Skeletal muscle tissue (tissue), 4 donors: ENCODE measurements around the gene ANLN. TPM values are rescaled to one million over a fixed set of nuclear protein-coding genes. Genes with fewer than 3 reads are reported as not detected.
"Not testable (repeated sequence)": the region's sequence is repeated elsewhere in the genome, so short reads cannot be mapped to it uniquely, and the experiment has no call there.

Experiments used
- H3K27ac ChIP-seq: one replicate; pipeline ENCODE4 v1.7.0; 2013; ENCODE audit warnings: mild to moderate bottlenecking, low read depth, low read length, inconsistent platforms
- H3K27me3 ChIP-seq, 3 donors: one replicate each; pipeline ENCODE4 v1.7.0; 2013; ENCODE audit warnings: low read length in 3 of 3; ENCODE audit not compliant: control insufficient read depth in 3 of 3, insufficient read depth in 3 of 3
- H3K36me3 ChIP-seq, 3 donors: one replicate each; pipeline ENCODE4 v1.7.0; 2013; ENCODE audit warnings: low read length in 3 of 3; ENCODE audit not compliant: control insufficient read depth in 3 of 3, insufficient read depth in 3 of 3
- H3K4me1 ChIP-seq, 3 donors: one replicate each; pipeline ENCODE4 v1.7.0; 2013; ENCODE audit warnings: low read length in 3 of 3, mild to moderate bottlenecking in 3 of 3; ENCODE audit not compliant: control insufficient read depth in 3 of 3, insufficient read depth in 3 of 3
- H3K4me3 ChIP-seq, 3 donors: one replicate each; pipeline ENCODE4 v1.7.0; 2013; ENCODE audit warnings: low read length in 3 of 3
- H3K9ac ChIP-seq, 3 donors: one replicate each; pipeline ENCODE4 v1.7.0; 2013; ENCODE audit warnings: low read length in 3 of 3, mild to moderate bottlenecking in 3 of 3, moderate library complexity in 2 of 3, low read depth in 1 of 3
- H3K9me3 ChIP-seq, 3 donors: one replicate each; pipeline ENCODE4 v1.7.0; 2013; ENCODE audit warnings: low read length in 3 of 3; ENCODE audit not compliant: control insufficient read depth in 3 of 3
- total RNA-seq: library from RNA; depleted of rRNA; stranded (reverse); fragments of >200 nt; gene quantifications from one replicate; pipeline ENCODE4 v1.2.3, GENCODE V29; 2014
- donor health status: Osteomylitis.

Gene ANLN
- total RNA-seq, 1 donor from 2014 or later = 9.9 TPM

GRCh38 chr7:36459236-36459960, 69.7 kb downstream of the ANLN start:
- Histone ChIP-seq H3K27me3 (no peaks in the 10 kb centered on the region), H3K36me3 (no peaks in the 10 kb centered on the region), H3K27ac (no peak overlapping the region), H3K4me3 (no peak overlapping the region), H3K4me1 (no peaks in the 10 kb centered on the region), H3K9me3 (no peaks in the 10 kb centered on the region), H3K9ac (no peak overlapping the region)

- Histone ChIP-seq H3K4me3 (no peak overlapping the region), H3K27me3 (no peaks in the 10 kb centered on the region), H3K9me3 (no peaks in the 10 kb centered on the region), H3K36me3 (no peaks in the 10 kb centered on the region), H3K9ac (no peak overlapping the region), H3K4me1 (no peaks in the 10 kb centered on the region), H3K27ac (no peak overlapping the region)
Observed at GRCh38 chr7:36460811-36461429, 71.3 kb downstream of the ANLN start.

GRCh38 chr7:36462551-36463137, 73.0 kb downstream of the ANLN start:
- Histone ChIP-seq H3K27ac (no peak overlapping the region), H3K27me3 (no peaks in the 10 kb centered on the region), H3K4me1 (no peaks in the 10 kb centered on the region), H3K9ac (no peak overlapping the region), H3K36me3 (no peaks in the 10 kb centered on the region), H3K9me3 (no peaks in the 10 kb centered on the region), H3K4me3 (no peak overlapping the region)

DNA sequence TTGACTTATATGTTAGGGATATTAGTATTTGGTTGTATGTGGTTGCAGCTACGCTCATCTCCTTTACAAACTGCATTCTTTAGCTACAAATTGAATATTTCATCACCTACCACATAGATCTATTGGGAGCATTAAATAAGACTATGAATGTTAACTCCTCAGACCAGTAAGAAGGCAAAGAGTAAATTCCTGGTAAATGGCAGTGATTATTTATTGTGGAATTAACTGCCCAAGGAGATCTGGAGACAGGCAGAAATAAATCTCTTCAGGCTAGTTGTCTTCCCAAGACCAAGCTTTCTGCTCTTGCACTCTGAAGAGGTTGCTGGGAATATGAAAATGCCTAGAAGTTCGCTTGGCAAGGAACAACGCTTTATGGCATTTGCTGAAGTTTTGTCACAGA, 74.6 kb downstream of the ANLN start:
- Histone ChIP-seq H3K9me3 (no peaks in the 10 kb centered on the region), H3K4me1 (no peaks in the 10 kb centered on the region), H3K27ac (no peak overlapping the region), H3K4me3 (no peak overlapping the region), H3K9ac (no peak overlapping the region), H3K27me3 (no peaks in the 10 kb centered on the region), H3K36me3 (no peaks in the 10 kb centered on the region)

- not testable (repeated sequence) for H3K27ac ChIP-seq, H3K9me3 ChIP-seq, H3K4me3 ChIP-seq, H3K9ac ChIP-seq, H3K36me3 ChIP-seq, H3K4me1 ChIP-seq, H3K27me3 ChIP-seq
Observed at GRCh38 chr7:36466001-36466400, 76.3 kb downstream of the ANLN start.

DNA sequence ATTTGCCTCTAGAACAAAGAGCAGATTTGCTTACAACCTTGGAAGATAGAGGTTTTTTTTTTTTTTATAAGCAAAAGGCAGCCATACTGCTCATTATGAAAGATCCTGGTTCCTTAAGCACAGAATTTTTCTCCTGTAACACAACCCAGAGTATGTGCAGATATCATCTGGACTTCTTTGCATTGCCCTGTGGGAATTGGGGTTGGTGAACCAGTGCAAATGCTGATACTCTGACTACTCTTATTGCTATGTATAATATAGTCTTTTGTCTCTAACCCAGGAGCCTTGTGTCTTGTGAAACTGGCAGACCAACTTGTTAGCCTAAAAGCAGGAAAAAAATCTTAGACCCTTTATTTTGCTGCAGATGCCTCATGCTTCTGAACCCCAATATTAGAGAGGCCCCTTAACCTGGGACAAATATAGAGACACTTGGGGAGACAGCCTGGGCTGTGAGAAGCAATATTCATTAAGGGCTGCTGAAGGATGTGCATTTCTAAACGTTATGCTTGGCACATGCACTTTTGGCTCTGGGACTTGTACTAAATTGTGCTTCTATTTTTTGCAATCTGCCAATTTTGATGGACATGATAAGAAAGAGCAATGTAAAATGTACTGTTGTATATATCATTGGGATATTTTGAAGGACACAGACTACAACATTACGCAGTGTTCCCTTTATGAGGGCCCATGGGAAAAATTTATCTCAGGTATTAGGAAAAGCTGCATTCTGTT, 78.9 kb downstream of the ANLN start:
- no peaks in the 10 kb centered on the region for H3K27me3 ChIP-seq
- H3K4me1 ChIP-seq = no peaks in the 10 kb centered on the region
- no peak overlapping the region for H3K4me3 ChIP-seq
- no peak overlapping the region for H3K27ac ChIP-seq
- H3K9me3 ChIP-seq = no peaks in the 10 kb centered on the region
- no peak overlapping the region for H3K9ac ChIP-seq
- H3K36me3 ChIP-seq = no peaks in the 10 kb centered on the region

DNA sequence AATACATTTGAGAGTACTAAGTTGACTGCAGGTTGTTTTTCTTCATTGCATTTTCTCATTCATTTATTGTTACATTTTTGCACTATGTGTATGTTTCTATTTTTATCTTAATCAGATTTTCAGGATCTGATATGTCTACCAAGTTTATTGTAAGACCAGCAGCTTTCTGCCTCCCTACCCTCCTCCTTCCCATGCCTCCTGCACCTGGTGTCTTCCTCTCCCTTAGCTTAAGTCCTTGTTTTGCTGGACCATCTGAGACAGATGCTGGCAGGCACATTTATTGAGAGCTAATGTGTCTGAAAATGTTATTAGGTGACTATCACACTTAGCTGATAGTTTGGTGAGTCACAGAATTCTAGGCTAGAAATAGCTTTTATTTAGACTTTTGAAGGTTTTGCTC, 79.6 kb downstream of the ANLN start:
- Histone ChIP-seq H3K4me1 (no peaks in the 10 kb centered on the region), H3K27ac (no peak overlapping the region), H3K36me3 (no peaks in the 10 kb centered on the region), H3K27me3 (no peaks in the 10 kb centered on the region), H3K9me3 (no peaks in the 10 kb centered on the region), H3K9ac (no peak overlapping the region), H3K4me3 (no peak overlapping the region)

- H3K4me3 ChIP-seq = no peak overlapping the region
- H3K4me1 ChIP-seq = no peaks in the 10 kb centered on the region
- no peak overlapping the region for H3K9ac ChIP-seq
- H3K9me3 ChIP-seq = no peaks in the 10 kb centered on the region
- H3K27ac ChIP-seq = no peak overlapping the region
- H3K27me3 ChIP-seq = no peaks in the 10 kb centered on the region
- no peaks in the 10 kb centered on the region for H3K36me3 ChIP-seq
Observed at GRCh38 chr7:36472141-36472729, 82.6 kb downstream of the ANLN start.

GRCh38 chr7:36473454-36474282, 84.0 kb downstream of the ANLN start:
- Histone ChIP-seq H3K27ac (no peak overlapping the region), H3K27me3 (no peaks in the 10 kb centered on the region), H3K36me3 (no peaks in the 10 kb centered on the region), H3K9ac (no peak overlapping the region), H3K9me3 (no peaks in the 10 kb centered on the region), H3K4me1 (no peaks in the 10 kb centered on the region), H3K4me3 (no peak overlapping the region)
